Liver (tissue), 9 donors: Measurements from ENCODE around the gene TSKU. TPM values are rescaled to one million over a fixed set of nuclear protein-coding genes. Genes with fewer than 3 reads are reported as not detected.

ENCODE experiments used
- DNase-seq: peaks from one replicate; pipeline ENCODE4 v3.0.0-alpha.2; 2017; ENCODE audit warnings: low spot score
- H3K27ac ChIP-seq, 2 donors: one replicate each; pipeline ENCODE4 v1.7.0; 2013; ENCODE audit warnings: inconsistent platforms in 2 of 2, low read length in 2 of 2, control low read depth in 1 of 2, low read depth in 1 of 2, mild to moderate bottlenecking in 1 of 2
- H3K27me3 ChIP-seq, 4 donors: one replicate each; pipeline versions ENCODE4 v1.6.1 to v1.7.0; 2013; ENCODE audit warnings: low read length in 3 of 4, inconsistent platforms in 1 of 4, mild to moderate bottlenecking in 1 of 4, moderate library complexity in 1 of 4; ENCODE audit not compliant: control insufficient read depth in 4 of 4, insufficient read depth in 4 of 4
- H3K36me3 ChIP-seq, 4 donors: one replicate each; pipeline versions ENCODE4 v1.6.1 to v1.7.0; 2013; ENCODE audit warnings: low read length in 3 of 4, mild to moderate bottlenecking in 3 of 4, low read depth in 1 of 4, moderate library complexity in 1 of 4; ENCODE audit not compliant: control insufficient read depth in 4 of 4, insufficient read depth in 3 of 4
- H3K4me1 ChIP-seq, 4 donors: one replicate each; pipeline versions ENCODE4 v1.6.1 to v1.7.0; 2013; ENCODE audit warnings: low read length in 3 of 4, mild to moderate bottlenecking in 3 of 4, moderate library complexity in 1 of 4; ENCODE audit not compliant: control insufficient read depth in 4 of 4, insufficient read depth in 4 of 4
- H3K4me3 ChIP-seq, 3 donors: one replicate each; pipeline versions ENCODE4 v1.6.1 to v1.7.0; 2013; ENCODE audit warnings: low read length in 3 of 3, control low read depth in 1 of 3, low read depth in 1 of 3, mild to moderate bottlenecking in 1 of 3
- H3K9ac ChIP-seq, 2 donors: one replicate each; pipeline ENCODE4 v1.7.0; 2013; ENCODE audit warnings: low read length in 2 of 2, mild to moderate bottlenecking in 2 of 2, moderate library complexity in 2 of 2, control low read depth in 1 of 2, low read depth in 1 of 2
- H3K9me3 ChIP-seq, 4 donors: one replicate each; pipeline versions ENCODE4 v1.6.1 to v1.7.0; 2013; ENCODE audit warnings: low read length in 3 of 4; ENCODE audit not compliant: control insufficient read depth in 4 of 4
- EGR1 ChIP-seq, 2 donors: IDR thresholded peaks; 2 replicates each; pipeline ENCODE4 v1.6.1; 2016 to 2018; ENCODE audit warnings: antibody characterized with exemption in 2 of 2, low read depth in 2 of 2
- FOXA1 ChIP-seq: IDR thresholded peaks from 2 replicates; pipeline ENCODE4 v1.6.1; 2016; ENCODE audit warnings: antibody characterized with exemption
- FOXA2 ChIP-seq: IDR thresholded peaks from 2 replicates; pipeline ENCODE4 v1.6.1; 2016; ENCODE audit warnings: antibody characterized with exemption
- GABPA ChIP-seq, 2 donors: IDR thresholded peaks in 1 of 2; conservative IDR thresholded peaks in 1 of 2; 2 replicates each; pipeline ENCODE4 v1.6.1; 2016; ENCODE audit warnings: antibody characterized with exemption in 2 of 2, mild to moderate bottlenecking in 1 of 2, moderate library complexity in 1 of 2
- HNF4A ChIP-seq, 2 donors: conservative IDR thresholded peaks; 2 replicates each; pipeline ENCODE4 v1.6.1; 2016; ENCODE audit warnings: antibody characterized with exemption in 2 of 2, mild to moderate bottlenecking in 2 of 2
- HNF4G ChIP-seq: IDR thresholded peaks from 2 replicates; pipeline ENCODE4 v1.6.1; 2016; ENCODE audit warnings: antibody characterized with exemption
- JUND ChIP-seq, 2 donors: IDR thresholded peaks; 2 replicates each; pipeline ENCODE4 v1.6.1; 2016; ENCODE audit warnings: antibody characterized with exemption in 2 of 2
- MAX ChIP-seq: IDR thresholded peaks from 2 replicates; pipeline ENCODE4 v1.6.1; 2016; ENCODE audit warnings: antibody characterized with exemption
- NR2F2 ChIP-seq: IDR thresholded peaks from 2 replicates; pipeline ENCODE4 v1.6.1; 2016; ENCODE audit warnings: antibody characterized with exemption
- RAD21 ChIP-seq, 2 donors: IDR thresholded peaks; 2 replicates each; pipeline ENCODE4 v1.6.1; 2016; ENCODE audit warnings: antibody characterized with exemption in 2 of 2, mild to moderate bottlenecking in 2 of 2
- REST ChIP-seq: IDR thresholded peaks from 2 replicates; pipeline ENCODE4 v1.6.1; 2016; ENCODE audit warnings: antibody characterized with exemption, mild to moderate bottlenecking
- RXRA ChIP-seq, 2 donors: IDR thresholded peaks; 2 replicates each; pipeline ENCODE4 v1.6.1; 2017 to 2018; ENCODE audit warnings: antibody characterized with exemption in 2 of 2, mild to moderate bottlenecking in 1 of 2
- SP1 ChIP-seq: IDR thresholded peaks from 2 replicates; pipeline ENCODE4 v1.6.1; 2018; ENCODE audit warnings: antibody characterized with exemption, mild to moderate bottlenecking
- TAF1 ChIP-seq: conservative IDR thresholded peaks from 2 replicates; pipeline ENCODE4 v1.6.1; 2016; ENCODE audit warnings: antibody characterized with exemption, mild to moderate bottlenecking
- YY1 ChIP-seq: IDR thresholded peaks from 2 replicates; pipeline ENCODE4 v1.6.1; 2016; ENCODE audit warnings: antibody characterized with exemption, mild to moderate bottlenecking
- WGBS: extraction: QIAGEN DNeasy Blood & Tissue Kit; methylation state at CpG from one replicate; pipeline ENCODE4 v1.1.7; 2013; 5-methylcytosine and 5-hydroxymethylcytosine counted together
- polyA plus RNA-seq, 2 donors: library from polyadenylated mRNA; stranded (reverse) in 1 of 2; unstranded in 1 of 2; fragments of 200-250 nt in 1 of 2; fragments of >200 nt in 1 of 2; fragmentation: Nextera tagmentation in 1 of 2; extraction: Ambion mirVana in 1 of 2; gene quantifications; one replicate each; pipeline versions ENCODE4 v1.2.1 to v1.2.3, GENCODE V29; 2013 to 2015
- total RNA-seq, 2 donors: library from RNA; depleted of rRNA; stranded (reverse); fragments of >200 nt; gene quantifications; one replicate each; pipeline ENCODE4 v1.2.3, GENCODE V29; 2014
- TF ChIP-seq, protein P1 (sequence below): IDR thresholded peaks from 2 replicates; pipeline ENCODE4 v1.6.1; 2016; ENCODE audit warnings: antibody characterized with exemption
- TF ChIP-seq, protein P2 (sequence below): IDR thresholded peaks from 2 replicates; pipeline ENCODE4 v1.6.1; 2016; ENCODE audit warnings: antibody characterized with exemption
- donor health status: healthy.
- donor health status: healthy.
- donor health status: healthy.
- donor health status: healthy.
- donor health status: healthy.

Gene TSKU
- total and polyA plus RNA-seq, 4 donors, result 3.3 to 492 (median 46.0) TPM

- Histone ChIP-seq H3K9ac (no peak overlapping the region), H3K9me3 (no peaks in the 10 kb centered on the region), H3K36me3 (no peaks in the 10 kb centered on the region), H3K4me1 (peaks cover 0 to 15% (median 4%) of the 10 kb centered on the region in 4 donors), H3K27me3 (no peaks in the 10 kb centered on the region), H3K4me3 (no peak overlapping the region), H3K27ac (no peak overlapping the region)
- TF ChIP-seq HNF4A (conservative IDR thresholded peaks at IDR 0.05) (no peak), SP1 (no peak), EGR1 (IDR thresholded peaks at IDR 0.05; ENCODE audit: low read depth in 2 of 2) (no peak), HNF4G (no peak), FOXA1 (no peak), JUND (IDR thresholded peaks at IDR 0.05) (no peak), MAX (no peak), REST (no peak), NR2F2 (no peak), GABPA (IDR thresholded peaks at IDR 0.05 in 1 of 2, conservative IDR thresholded peaks at IDR 0.05 in 1 of 2) (no peak), TAF1 (no peak), FOXA2 (no peak), RAD21 (IDR thresholded peaks at IDR 0.05) (no peak)
- TF ChIP-seq, protein P1, sequence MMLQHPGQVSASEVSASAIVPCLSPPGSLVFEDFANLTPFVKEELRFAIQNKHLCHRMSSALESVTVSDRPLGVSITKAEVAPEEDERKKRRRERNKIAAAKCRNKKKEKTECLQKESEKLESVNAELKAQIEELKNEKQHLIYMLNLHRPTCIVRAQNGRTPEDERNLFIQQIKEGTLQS, result no peak
- TF ChIP-seq, protein P2, sequence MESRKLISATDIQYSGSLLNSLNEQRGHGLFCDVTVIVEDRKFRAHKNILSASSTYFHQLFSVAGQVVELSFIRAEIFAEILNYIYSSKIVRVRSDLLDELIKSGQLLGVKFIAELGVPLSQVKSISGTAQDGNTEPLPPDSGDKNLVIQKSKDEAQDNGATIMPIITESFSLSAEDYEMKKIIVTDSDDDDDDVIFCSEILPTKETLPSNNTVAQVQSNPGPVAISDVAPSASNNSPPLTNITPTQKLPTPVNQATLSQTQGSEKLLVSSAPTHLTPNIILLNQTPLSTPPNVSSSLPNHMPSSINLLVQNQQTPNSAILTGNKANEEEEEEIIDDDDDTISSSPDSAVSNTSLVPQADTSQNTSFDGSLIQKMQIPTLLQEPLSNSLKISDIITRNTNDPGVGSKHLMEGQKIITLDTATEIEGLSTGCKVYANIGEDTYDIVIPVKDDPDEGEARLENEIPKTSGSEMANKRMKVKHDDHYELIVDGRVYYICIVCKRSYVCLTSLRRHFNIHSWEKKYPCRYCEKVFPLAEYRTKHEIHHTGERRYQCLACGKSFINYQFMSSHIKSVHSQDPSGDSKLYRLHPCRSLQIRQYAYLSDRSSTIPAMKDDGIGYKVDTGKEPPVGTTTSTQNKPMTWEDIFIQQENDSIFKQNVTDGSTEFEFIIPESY, result no peak
- WGBS, result 95% methylated on average over 12 of the region's 12 CpGs
- no peak for DNase-seq
Observed at GRCh38 chr11:76736773-76737495, 46.2 kb upstream of the TSKU start.

- peaks cover 0 to 15% (median 4%) of the 10 kb centered on the region in 4 donors for H3K4me1 ChIP-seq
- H3K9ac ChIP-seq, result no peak overlapping the region
- H3K27me3 ChIP-seq, result no peaks in the 10 kb centered on the region
- no peaks in the 10 kb centered on the region for H3K9me3 ChIP-seq
- no peak overlapping the region for H3K27ac ChIP-seq
- TF ChIP-seq, protein P2, result no peak
- no peak for TF ChIP-seq NR2F2
- no peak for TF ChIP-seq HNF4A (conservative IDR thresholded peaks at IDR 0.05)
- no peak for TF ChIP-seq SP1
- no peak for TF ChIP-seq YY1
- TF ChIP-seq, protein P1, result no peak
- TF ChIP-seq RXRA (IDR thresholded peaks at IDR 0.05), result no peak
- no peak for TF ChIP-seq FOXA1
- TF ChIP-seq JUND (IDR thresholded peaks at IDR 0.05), result no peak
- no peak for TF ChIP-seq HNF4G
- H3K4me3 ChIP-seq, result no peak overlapping the region
- WGBS, result 82% methylated on average over 8 of the region's 8 CpGs
- no peak for DNase-seq
- H3K36me3 ChIP-seq, result no peaks in the 10 kb centered on the region
Observed at GRCh38 chr11:76738618-76739240, 44.4 kb upstream of the TSKU start.
